ENCODE measurements around the gene PSMG2. TPM values are rescaled to one million over a fixed set of nuclear protein-coding genes. Genes with fewer than 3 reads are reported as not detected.
A peak's percentile ranks its signal among the peaks of the same experiment; 100 is the strongest.
"Not testable (repeated sequence)": the region's sequence is repeated elsewhere in the genome, so short reads cannot be mapped to it uniquely, and the experiment has no call there.

Gene PSMG2
- polyA plus RNA-seq, 4 donors: 73.0 to 79.3 (median 73.9) TPM

GRCh38 chr18:12721495-12722275 is 18.8 kb downstream of the PSMG2 start:
- DNase-seq (ENCODE audit: low read depth in 4 of 4, low spot score in 2 of 4): no peak

- DNase-seq (ENCODE audit: low read depth in 4 of 4, low spot score in 2 of 4): no peak
Measured at GRCh38 chr18:12722731-12723130, 19.9 kb downstream of the PSMG2 start.

GRCh38 chr18:12726331-12726730 is 23.5 kb downstream of the PSMG2 start:
- no peak for DNase-seq (ENCODE audit: low read depth in 4 of 4, low spot score in 2 of 4)

GRCh38 chr18:12726774-12727550 is 24.1 kb downstream of the PSMG2 start:
- peak; percentile 32 to 56 (median 47) for DNase-seq (ENCODE audit: low read depth in 4 of 4, low spot score in 2 of 4)

GRCh38 chr18:12737243-12737902 is 34.5 kb downstream of the PSMG2 start:
- no peak for DNase-seq (ENCODE audit: low read depth in 4 of 4, low spot score in 2 of 4)

- DNase-seq (ENCODE audit: low read depth in 4 of 4, low spot score in 2 of 4): no peak
Measured at GRCh38 chr18:12741351-12741750, 38.5 kb downstream of the PSMG2 start.

GRCh38 chr18:12742453-12742852 is 39.6 kb downstream of the PSMG2 start:
- DNase-seq (ENCODE audit: low read depth in 4 of 4, low spot score in 2 of 4): no peak

- peak in 1 of 4 donors; percentile 20 for DNase-seq (ENCODE audit: low read depth in 4 of 4, low spot score in 2 of 4)
Measured at GRCh38 chr18:12744103-12744502, 41.3 kb downstream of the PSMG2 start.

GRCh38 chr18:12745095-12745795 is 42.4 kb downstream of the PSMG2 start:
- DNase-seq (ENCODE audit: low read depth in 4 of 4, low spot score in 2 of 4): no peak

GRCh38 chr18:12747530-12748315 is 44.9 kb downstream of the PSMG2 start:
- DNase-seq (ENCODE audit: low read depth in 4 of 4, low spot score in 2 of 4): no peak

- DNase-seq (ENCODE audit: low read depth in 4 of 4, low spot score in 2 of 4): no peak
Measured at GRCh38 chr18:12748671-12749070, 45.8 kb downstream of the PSMG2 start.

GRCh38 chr18:12749121-12749520 is 46.3 kb downstream of the PSMG2 start:
- DNase-seq (ENCODE audit: low read depth in 4 of 4, low spot score in 2 of 4): no peak

- DNase-seq (ENCODE audit: low read depth in 4 of 4, low spot score in 2 of 4): no peak
Measured at GRCh38 chr18:12750076-12750714, 47.4 kb downstream of the PSMG2 start.

GRCh38 chr18:12750715-12751502 is 48.1 kb downstream of the PSMG2 start:
- no peak for DNase-seq (ENCODE audit: low read depth in 4 of 4, low spot score in 2 of 4)

- no peak for DNase-seq (ENCODE audit: low read depth in 4 of 4, low spot score in 2 of 4)
Measured at GRCh38 chr18:12751503-12751884, 48.7 kb downstream of the PSMG2 start.

GRCh38 chr18:12751891-12752290 is 49.0 kb downstream of the PSMG2 start:
- no peak for DNase-seq (ENCODE audit: low read depth in 4 of 4, low spot score in 2 of 4)

GRCh38 chr18:12754511-12754910 is 51.7 kb downstream of the PSMG2 start:
- DNase-seq (ENCODE audit: low read depth in 4 of 4, low spot score in 2 of 4): no peak

GRCh38 chr18:12755606-12756005 is 52.8 kb downstream of the PSMG2 start:
- DNase-seq (ENCODE audit: low read depth in 4 of 4, low spot score in 2 of 4): not testable (repeated sequence)
